ENCODE measurements around the gene LSR.
A peak's percentile ranks its signal among the peaks of the same experiment; 100 is the strongest.
"Not testable (repeated sequence)": the region's sequence is repeated elsewhere in the genome, so short reads cannot be mapped to it uniquely, and the experiment has no call there.

The LSR gene

DNA sequence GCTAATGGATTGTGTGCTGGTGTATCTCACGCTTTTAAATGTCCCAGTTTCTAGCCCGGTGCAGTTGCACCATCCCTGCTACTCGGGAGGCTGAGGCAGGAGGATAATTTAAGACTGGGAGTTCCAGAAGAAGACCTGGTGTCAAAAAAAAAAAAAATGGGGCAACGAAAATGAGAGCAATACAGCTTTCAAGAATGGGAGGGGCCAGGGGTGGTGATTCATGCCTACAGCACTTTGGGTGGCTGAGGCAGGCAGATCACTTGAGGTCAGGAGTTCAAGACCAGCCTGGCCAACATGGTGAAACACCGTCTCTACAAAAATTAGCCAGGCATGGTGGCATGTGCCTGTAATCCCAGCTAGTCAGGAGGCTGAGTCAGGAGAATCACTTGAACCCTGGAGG, 37.3 kb downstream of the LSR start:
- DNase-seq (ENCODE audit: low spot score), result not testable (repeated sequence)

DNA sequence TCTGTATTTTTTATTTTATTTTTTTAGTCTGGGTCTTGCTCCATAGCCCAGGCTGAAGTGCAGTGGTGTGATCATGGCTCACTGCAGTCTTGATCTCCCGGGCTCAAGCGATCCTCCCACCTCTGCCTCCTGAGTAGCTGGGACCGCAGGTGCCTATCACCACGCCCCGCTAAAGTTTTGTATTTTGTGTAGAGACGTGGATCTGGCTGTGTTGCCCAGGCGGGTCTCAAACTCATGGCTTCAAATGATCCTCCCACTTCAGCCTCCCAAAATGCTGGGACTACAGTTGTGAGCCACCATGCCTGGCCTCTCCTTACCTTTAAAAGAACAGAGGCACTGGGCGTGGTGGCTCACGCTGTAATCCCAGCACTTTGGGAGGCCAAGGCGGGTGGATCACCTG, 38.9 kb downstream of the LSR start:
- no peak for DNase-seq (ENCODE audit: low spot score)

DNA sequence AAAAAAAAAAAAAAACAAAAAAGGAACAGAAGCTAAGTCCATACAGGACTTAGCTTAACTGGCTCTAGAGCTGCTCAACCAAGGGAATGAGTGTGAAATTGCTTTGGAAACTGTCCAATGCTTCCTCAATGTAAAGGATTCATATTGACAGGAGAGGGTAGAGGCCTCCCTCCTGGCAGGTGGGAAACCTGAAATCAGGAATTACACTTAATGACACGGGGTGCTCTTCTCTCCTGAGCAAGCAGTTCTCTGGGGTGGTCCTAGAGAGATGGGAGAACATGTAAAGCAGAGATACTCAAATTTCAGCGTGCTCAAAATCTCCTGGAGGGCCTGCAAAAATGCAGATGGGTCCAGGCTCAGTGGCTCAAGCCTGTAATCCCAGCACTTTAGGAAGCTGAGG, 39.5 kb downstream of the LSR start:
- DNase-seq (ENCODE audit: low spot score), result no peak

DNA sequence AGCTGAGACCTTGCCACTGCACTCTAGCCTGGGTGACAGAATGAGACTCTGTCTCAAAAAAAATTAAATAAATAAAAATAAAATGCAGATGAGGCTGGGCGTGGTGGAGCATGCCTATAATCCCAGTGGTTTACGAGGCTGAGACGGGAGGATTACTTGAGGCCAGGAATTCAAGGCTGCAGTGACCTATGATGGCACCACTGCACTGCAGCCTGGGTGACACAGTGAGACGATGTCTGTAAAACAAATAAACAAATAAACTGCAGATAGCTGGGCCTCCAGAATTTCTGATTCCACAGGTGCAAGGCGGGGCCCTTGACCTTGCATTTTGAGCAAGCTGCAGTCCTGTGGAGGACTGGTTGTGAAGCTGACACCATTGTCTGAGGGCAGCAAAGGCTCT, 40.1 kb downstream of the LSR start:
- no peak for DNase-seq (ENCODE audit: low spot score)

DNA sequence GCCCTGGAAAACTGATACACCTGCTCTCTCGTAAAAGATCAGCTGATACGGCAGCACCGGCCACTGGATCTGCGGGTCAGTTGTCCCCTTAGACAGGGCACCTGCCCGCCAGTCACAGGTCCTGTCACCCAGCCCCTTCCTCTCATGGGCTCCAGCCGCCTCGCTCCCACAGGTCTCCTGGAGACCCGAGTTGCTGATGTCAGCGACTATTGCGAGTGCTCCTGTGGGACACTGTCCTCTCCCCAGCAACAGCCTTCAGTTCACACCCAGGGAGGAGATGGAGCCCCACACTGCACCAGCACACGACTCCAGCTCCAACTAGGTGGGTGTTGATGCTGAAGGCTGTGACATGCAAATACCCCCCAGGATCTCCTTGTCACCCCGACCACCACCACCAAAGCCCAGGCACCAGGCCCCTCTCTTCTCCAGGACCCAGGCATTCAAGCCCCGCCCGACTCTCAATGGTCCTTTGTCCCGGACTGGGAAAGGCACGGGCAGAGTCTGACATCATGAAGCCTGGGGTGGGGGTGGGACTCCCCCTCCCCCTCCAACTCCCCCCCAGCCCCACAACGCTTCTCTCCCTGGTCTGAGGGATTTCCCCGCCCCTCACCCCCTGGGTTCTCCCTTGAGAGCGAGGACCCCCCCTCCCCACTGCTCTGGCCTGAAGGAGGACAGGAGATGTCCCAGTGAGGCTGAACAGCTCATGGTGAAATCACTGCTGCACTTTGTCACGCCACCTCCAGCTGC, 41.8 kb downstream of the LSR start:
- no peak for DNase-seq (ENCODE audit: low spot score)

DNA sequence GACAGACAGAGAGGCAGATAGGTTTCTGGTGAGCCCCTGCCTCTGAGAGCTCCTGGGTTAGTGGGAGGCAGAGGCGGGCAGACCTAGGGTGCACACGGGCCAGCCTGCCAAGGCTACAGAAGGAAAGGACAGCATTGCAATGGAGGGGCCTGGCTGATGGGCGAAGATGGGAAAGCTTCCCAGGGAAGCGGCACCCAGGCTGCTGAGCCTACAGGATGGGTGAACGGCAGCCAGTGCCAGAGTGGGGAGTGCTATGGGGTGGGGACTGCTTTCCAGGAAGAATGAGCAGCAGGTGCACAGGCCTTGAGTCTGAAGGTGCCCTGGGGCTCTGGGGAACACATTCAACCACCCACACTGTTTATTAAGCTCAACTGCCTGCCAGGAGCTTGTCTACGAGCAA, 42.5 kb downstream of the LSR start:
- DNase-seq (ENCODE audit: low spot score), result peak; percentile 62

DNA sequence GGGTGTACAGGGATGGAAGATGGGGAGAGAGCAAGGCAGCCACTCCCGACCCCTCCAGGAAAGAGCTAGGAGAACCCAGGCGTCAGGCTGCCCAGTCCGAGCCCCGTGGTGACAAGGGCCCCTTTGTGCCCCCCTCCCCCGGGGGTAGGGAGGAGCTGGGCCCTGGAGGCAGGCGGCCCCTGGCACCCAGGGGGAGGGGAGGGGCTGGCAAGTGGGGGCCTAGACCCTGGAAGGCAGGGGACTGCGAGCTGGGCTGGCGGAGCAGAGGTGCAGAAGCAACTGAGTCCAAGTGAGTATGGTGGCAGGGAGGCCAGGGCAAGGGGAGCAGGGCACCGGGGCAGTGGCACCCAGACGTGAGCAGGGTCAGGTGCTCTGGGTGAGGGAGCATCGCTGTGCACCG, 43.1 kb downstream of the LSR start, which contains the start of gene MAG:
TSS of gene MAG (plus strand) at position 246 of the 400 bp plus-strand sequence. CDS start 3,248 bp downstream, outside the sequence.
- no peak for DNase-seq (ENCODE audit: low spot score)

DNA sequence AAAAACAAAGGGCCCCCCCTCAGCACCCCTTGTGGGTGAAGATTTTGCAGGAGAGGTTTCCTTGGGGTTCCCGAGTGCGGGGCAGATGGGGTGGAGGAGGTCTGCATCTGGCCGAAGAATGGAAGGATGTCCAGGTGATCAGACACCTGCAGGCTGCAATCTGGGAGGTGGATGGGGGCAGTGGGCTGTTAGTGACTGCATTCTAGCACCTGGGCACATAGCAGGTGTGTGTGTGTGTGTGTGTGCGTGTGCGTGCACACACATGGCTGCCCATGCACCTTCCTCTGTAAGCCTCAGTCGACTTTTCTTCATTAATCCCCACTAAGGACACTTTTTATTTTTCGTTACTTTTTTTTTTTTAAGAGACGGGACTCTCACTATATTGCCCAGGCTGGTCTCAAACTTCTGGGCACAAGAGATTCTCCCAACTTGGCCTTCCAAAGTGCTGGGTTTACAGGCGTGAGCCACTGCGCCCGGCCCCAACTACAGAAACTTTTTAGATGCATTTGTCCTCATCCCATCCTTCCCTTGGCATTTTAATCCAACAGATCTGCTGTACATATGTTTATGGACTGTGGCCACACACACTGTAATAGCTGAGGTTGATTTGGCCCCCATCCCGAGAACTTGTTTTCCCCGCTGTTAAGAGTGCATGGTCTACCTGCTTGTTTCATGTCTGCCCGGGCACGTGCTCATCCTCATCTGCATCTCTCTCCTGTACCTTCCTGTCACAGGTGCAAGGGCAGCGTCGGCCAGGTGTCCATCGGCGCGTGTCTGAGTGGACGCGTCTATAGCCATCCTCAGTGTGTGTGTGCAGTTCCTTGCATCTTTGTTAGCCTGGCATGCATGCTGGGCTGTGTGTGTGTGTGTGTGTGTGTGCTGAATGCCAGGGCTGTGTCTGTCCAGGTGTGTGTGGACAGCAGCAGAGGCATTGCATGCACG, 43.9 kb downstream of the LSR start:
- DNase-seq (ENCODE audit: low spot score), result no peak

DNA sequence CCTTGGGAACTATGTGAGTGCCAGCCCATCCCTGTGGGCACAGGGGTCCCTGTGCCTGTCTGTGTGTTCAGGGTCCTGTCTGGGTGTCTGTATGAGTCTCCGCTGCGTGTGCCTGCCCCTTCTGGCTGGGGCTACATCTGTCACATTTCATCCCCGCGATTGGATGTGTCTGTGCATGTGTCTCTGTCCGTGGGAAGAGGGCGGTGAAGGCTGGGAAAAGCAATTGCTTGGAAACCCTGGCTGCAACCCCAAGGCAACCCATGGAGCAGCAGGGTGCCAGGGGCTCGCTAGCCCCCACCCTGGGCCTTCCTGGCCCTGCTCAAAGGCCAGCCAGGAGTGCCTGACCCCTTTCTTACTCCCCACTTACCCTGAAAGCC, 44.5 kb downstream of the LSR start:
- no peak for DNase-seq (ENCODE audit: low spot score)

DNA sequence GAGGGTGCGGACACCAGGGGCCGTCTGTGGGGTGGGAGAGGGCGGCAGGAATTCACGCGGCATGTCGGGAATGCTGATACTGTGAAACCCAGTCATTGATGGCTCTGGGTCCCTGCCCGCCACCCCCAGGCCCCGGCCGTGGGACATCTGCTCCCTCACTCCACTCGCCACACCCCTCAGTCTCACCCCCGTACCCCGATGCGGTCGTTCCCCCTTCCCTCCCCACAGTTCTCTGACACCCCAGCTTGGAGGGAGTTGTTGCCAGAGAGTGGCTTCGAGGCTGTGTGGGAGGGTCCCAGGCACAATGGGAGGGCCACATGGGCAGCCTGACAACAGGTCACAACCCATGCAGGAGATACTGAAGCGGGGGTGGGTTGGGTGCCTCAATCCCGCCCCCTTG, 45.0 kb downstream of the LSR start:
- DNase-seq (ENCODE audit: low spot score), result no peak

DNA sequence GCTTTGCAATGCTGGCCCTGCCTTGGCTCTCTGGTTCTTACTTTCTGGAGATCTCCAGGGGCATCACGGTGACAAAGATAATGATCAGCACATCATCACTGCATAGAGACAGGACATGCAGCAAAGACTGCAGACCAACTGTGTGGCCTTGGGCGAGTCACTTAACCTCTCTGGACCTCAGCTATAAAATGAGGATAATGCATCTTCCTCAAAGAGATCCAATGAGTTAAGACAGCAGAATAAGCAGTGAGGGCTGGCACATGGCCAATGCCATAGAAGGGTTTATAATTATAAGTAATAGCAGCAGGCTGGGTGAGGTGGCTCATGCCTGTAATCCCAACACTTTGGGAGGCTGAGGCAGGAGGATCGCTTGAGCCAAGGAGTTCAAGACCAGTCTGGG, 45.5 kb downstream of the LSR start:
- no peak for DNase-seq (ENCODE audit: low spot score)

DNA sequence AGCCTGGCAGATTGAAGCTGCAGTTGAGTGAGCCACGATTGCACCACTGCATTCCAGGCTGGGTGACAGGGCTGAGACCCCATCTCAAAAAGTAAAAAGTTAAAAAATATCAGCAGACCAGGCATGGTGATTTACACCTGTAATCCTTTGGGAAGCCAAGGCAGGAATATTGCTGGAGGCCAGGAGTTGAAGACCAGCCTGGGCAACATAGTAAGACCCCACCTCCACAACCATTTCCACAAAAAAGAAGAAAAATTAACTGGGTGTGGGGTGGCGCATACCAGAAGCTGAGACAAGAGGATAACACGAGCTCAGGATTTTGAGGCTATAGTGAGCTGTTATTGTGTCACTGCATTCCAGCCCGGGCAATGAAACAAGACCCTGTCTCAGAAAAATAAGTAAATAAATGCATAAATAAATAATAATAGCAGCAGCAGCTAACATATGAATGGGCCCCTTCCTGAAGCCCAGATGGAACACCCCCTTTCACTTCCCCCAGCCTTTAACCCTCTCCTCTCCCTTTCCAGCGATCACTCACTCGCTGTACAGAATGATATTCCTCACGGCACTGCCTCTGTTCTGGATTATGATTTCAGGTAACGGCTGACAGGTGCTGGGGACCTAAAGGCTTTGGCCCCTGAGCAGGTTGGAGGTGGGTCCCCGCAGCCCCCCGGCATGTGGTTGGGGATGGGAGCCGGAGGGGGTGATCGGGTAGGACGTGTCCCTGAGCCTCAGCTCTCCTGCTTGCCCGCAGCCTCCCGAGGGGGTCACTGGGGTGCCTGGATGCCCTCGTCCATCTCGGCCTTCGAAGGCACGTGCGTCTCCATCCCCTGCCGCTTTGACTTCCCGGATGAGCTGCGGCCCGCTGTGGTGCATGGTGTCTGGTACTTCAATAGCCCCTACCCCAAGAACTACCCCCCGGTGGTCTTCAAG, 46.3 kb downstream of the LSR start:
- no peak for DNase-seq (ENCODE audit: low spot score)

DNA sequence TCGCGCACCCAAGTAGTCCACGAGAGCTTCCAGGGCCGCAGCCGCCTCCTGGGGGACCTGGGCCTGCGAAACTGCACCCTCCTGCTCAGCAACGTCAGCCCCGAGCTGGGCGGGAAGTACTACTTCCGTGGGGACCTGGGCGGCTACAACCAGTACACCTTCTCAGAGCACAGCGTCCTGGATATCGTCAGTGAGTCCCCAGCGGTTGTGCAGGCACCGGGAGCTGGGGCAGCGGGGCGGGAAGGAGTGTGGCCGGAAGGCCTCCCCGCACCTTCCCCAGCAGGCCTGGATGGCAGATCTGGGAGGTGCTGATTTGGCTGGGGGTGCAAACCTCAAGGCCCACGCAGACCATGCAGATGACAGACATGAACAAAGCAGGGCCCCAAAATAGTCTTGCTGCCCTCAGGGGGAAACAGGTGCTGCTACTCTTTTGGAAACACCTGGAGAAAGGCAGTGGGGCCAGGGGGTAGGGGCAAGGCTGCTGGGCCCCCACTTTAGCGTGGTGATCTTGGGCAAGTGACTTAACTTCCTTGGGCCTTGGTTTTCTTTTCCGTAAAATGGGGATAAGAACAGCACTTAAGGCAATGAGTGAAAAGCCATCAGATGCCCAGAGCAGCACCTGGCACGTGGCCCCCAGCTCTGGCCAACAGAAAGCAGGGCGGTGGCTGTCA, 47.1 kb downstream of the LSR start:
- peak; percentile 85 for DNase-seq (ENCODE audit: low spot score)

DNA sequence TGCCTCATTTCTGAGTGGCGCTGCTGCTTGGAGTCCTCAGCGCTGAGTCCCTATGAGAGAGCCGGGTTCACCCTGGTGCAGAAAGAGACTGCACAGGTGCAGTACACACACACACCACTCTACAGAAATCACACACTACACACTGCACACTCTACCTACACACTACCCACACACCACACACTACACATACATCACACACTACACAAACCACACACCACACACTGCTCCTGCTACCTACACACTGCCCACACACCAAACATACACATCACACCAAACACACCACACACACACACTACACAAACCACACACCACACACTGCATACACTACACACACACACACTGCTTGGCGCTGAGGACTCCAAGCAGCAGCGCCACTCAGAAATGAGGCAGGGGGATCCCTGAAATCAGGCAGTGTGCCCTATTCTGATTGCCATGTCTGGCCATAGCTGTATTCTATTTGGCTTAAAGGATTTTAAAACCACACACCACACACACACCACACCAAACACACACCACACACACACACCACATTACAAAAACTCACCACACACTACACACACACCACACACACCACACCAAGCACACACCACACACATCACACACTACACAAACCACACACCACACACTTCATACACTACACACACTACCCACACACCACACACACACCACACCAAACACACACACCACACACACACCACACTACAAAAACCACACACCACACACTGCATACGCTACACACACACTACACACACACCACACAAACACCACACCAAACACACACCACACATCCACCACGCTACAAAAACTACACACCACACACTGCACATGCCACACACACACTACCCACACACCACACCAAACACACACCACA, 48.1 kb downstream of the LSR start:
- DNase-seq (ENCODE audit: low spot score), result peak; percentile 33

DNA sequence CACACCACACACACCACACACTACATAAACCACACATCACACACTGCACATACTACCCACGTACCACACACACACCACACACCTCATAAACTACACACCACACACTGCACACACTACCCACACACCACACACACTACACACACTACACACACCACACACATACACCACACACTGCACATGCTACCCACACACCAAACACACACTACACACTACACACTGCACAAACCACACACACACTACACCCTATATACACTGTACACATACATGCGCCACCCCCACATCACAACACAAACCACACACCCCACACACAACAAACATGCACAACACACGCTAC, 48.7 kb downstream of the LSR start:
- no peak for DNase-seq (ENCODE audit: low spot score)

DNA sequence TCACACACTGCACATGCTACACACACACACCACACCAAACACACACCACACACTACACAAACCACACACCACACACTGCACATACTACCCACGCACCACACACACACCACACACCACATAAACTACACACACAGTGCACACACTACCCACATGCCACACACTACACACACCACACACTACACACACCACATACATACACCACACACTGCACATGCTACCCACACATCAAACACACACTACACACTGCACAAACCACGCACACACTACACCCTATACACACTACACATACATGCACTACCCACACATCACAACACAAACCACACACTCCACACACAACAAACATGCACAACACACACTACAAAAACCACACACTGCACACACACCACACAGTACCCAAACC, 49.1 kb downstream of the LSR start:
- DNase-seq (ENCODE audit: low spot score), result no peak

DNA sequence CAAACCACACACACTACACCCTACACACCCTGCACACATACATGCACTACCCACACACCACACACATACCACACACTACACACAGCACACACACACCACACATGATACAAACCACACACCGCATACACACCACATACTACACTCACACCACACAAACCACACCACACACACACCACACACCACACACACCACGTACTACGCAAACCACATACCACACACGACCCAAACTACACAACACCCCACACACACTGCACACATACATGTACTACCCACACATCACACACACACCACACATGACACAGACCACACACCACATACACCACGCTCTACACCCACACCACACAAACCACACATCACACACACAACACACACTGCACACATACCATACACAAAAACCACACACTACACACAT, 49.8 kb downstream of the LSR start:
- no peak for DNase-seq (ENCODE audit: low spot score)

DNA sequence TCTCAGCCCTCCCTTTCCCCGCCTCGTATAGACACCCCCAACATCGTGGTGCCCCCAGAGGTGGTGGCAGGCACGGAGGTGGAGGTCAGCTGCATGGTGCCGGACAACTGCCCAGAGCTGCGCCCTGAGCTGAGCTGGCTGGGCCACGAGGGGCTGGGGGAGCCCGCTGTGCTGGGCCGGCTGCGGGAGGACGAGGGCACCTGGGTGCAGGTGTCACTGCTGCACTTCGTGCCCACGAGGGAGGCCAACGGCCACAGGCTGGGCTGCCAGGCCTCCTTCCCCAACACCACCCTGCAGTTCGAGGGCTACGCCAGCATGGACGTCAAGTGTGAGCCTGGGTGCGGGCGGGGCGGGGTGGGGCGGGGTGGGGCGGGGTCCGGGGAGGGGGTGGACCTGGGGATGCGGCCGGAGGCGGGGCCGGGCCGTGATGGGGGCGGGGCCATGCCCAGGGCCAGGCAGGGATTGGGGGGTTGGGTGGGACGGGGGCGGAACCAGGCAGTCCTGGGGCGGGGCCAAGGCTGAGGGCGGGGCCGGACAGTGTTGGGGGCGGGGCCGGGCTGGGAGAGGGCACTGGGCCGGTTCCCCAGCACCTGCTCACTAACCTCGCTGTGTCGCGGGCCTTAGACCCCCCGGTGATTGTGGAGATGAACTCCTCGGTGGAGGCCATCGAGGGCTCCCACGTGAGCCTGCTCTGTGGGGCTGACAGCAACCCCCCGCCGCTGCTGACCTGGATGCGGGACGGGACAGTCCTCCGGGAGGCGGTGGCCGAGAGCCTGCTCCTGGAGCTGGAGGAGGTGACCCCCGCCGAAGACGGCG, 50.9 kb downstream of the LSR start:
- DNase-seq (ENCODE audit: low spot score), result peak; percentile 57

DNA sequence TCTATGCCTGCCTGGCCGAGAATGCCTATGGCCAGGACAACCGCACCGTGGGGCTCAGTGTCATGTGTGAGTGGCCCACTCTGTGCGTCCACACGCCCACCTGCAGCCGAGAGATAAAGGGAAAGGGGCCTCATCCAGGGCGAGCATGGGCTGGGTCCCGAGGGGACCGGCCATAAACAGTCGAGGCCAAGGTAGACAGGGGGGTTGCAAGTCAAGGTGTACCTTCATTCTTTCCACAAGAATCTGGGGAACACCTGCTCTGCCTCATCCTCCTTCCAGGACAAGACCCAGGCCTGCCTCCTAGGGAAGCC, 51.5 kb downstream of the LSR start:
- no peak for DNase-seq (ENCODE audit: low spot score)

DNA sequence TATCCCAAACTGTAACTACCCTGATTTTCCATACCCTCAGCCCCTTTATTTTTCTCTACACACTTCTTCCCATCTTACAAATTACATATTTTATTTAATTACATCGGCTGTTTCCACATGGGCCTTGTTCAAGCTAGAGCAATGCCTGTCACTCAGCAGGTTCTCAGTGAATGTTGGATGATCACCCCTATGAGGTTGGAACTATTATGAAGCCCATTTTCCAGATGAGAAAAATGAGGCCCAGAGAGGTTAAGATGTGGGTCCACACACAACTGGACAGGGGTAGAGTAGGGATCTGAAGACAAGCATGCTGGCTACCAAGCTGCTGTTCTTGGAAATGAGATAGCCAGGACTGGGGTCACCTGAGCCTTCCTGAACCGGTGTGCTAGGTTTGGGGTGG, 53.2 kb downstream of the LSR start:
- DNase-seq (ENCODE audit: low spot score), result no peak
